GM23248 (cell line): ENCODE results near the gene SCML1.

Source experiments
- EZH2 ChIP-seq: fragments of 200-600 bp; sonication (generic); IDR thresholded peaks from 2 replicates; pipeline ENCODE4 v1.6.1; 2018; ENCODE audit warnings: antibody characterized with exemption, mild to moderate bottlenecking; ENCODE audit not compliant: insufficient read depth, poor library complexity, severe bottlenecking
- EZH2phosphoT487 ChIP-seq: fragments of 200-600 bp; sonication (generic); IDR thresholded peaks from 2 replicates; pipeline ENCODE4 v1.6.1; 2018; ENCODE audit warnings: antibody characterized with exemption, moderate library complexity, mild to moderate bottlenecking, low read depth; ENCODE audit not compliant: insufficient read depth

- TF ChIP-seq EZH2 (no peak), EZH2phosphoT487 (no peak)
Measured at GRCh38 chrX:17707731-17708130, 29.6 kb upstream of the SCML1 start.
